Measurements from ENCODE around the gene COCH.

The COCH gene

DNA sequence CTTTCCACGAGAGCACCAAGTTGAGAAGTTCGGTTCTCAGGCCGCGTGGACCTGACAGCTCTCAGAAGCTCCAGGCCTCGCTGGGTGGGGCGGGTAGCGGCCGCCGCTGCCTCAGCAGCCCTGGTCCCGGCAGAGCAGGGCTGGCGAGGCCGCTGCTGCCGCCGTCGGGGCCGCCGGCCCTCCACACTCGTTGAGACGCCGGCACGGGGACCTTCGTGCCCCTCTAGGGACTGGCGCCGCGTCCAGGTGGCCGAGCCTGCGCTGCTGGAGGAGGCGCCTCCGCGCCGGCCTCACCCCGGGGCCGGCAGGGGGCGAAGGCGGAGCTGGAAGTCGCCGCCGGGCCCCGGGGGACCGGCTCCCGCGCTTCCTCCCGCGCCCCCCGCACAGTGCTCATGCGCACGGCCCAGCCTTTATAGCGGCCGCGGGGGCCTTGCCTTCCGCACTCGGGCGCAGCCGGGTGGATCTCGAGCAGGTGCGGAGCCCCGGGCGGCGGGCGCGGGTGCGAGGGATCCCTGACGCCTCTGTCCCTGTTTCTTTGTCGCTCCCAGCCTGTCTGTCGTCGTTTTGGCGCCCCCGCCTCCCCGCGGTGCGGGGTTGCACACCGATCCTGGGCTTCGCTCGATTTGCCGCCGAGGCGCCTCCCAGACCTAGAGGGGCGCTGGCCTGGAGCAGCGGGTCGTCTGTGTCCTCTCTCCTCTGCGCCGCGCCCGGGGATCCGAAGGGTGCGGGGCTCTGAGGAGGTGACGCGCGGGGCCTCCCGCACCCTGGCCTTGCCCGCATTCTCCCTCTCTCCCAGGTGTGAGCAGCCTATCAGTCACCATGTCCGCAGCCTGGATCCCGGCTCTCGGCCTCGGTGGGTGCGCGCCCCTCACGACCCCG is at the start of gene COCH:
Gene COCH, plus strand, starts transcription at position 440 of the 879 bp plus-strand sequence. Its CDS starts 380 bp downstream, at position 820.
- no peak for DNase-seq (ENCODE audit: low read depth in 2 of 2)

DNA sequence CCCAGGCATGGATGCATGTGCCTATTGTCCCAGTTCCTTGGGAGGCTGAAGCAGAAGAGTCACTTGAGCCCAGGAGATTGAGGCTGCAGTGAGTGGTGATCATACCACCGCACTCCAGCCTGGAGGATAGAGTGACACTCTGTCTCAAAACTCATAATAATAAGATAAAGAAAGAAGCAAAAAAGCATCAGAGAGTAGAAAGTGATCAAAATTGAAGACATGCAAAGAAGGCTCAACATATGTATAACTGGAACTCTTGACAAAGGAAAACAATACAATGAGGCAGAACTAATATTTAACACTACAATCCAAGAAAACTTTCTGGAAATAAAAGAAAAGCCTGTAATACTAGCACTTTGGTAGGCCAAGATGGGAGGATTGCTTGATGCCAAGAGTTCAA is 48.3 kb upstream of the COCH start:
- DNase-seq (ENCODE audit: low read depth in 2 of 2) = no peak

DNA sequence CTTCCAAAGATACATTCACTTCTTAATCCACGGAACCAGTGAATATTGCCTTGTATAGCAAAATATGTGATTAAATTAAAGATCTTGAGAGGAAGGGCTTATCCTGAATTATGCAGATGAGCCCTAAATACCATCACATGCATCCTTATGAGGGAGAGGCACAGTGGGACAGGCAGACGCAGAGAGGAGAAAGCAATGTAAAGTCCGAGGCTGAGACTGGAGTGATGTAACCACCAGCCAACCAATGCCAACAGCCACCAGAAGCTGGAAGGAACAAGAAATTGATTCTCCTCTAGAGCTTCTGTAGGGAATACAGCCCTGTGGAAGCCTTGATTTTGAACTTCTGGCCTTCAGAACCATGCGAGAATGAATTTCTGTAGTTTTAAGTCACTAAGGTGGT is 44.5 kb upstream of the COCH start:
- DNase-seq (ENCODE audit: low read depth in 2 of 2) = no peak

DNA sequence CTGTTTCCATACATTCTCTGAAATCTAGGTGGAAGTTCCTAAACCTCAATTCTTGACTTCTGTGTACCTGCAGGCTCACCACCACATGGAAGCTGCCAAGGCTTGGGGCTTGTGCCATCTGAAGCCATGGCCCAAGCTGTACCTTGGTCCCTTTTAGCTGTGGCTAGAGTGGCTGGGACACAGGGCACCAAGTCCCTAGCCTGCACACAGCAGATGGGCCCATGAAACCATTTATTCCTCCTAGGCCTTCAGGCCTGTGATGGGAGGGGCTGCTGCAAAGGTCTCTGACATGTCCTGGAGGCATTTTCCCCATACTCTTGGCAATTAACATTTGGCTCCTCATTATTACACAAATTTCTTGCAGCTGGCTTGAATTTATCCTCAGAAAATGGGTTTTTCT is 40.0 kb upstream of the COCH start:
- DNase-seq (ENCODE audit: low read depth in 2 of 2) = no peak

DNA sequence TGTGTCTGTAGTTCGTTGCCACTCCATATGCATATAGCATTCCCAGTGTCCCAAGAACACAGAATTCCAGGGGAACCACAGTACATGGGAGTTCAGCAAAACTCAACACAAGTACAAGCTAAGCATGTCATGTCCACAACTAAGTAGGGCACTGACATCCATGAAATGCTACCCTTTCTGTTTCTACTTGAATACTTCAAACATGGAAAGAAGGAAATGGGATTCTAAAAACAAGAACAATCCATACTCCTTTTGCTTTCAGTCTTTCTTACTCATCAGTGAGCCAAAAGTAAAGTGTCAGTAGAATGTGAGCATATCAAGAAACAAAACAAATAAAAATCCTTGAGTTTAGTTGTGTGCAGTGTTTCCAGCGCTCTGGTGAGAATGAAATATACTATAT is 36.0 kb upstream of the COCH start:
- DNase-seq (ENCODE audit: low read depth in 2 of 2) = no peak

DNA sequence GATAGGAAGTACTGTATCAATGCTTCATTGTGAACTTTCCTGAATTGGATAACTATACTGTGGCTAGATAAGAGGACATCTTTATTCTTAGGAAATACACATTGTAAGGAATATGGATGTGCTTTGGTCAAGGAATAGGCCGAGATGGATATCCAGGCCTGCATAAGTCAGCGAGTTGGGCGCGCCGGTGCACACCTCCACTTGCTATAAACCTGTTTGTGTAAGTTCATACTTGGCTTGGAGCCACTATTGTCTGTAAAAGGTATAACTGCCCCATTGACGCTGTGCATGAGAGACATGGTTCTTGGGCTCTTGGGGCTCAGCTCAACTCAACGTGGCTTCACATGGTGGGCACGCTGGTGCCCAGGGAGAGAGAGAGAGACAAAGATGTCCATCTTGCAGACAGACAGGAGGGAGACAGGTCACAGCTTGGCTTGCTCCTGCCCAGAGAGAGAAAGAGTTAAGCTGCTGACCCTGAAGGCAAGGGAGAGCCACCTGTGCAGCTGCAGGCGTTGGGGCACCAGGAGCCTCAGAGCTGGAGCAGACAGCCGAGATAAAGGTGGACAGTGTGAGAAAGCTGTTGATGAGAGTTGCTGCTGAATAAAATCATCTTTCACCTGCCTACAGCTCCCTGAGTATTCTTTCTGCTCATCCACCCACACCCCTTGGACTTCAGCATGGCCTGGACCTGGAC is 34.1 kb upstream of the COCH start:
- DNase-seq (ENCODE audit: low read depth in 2 of 2) = no peak

DNA sequence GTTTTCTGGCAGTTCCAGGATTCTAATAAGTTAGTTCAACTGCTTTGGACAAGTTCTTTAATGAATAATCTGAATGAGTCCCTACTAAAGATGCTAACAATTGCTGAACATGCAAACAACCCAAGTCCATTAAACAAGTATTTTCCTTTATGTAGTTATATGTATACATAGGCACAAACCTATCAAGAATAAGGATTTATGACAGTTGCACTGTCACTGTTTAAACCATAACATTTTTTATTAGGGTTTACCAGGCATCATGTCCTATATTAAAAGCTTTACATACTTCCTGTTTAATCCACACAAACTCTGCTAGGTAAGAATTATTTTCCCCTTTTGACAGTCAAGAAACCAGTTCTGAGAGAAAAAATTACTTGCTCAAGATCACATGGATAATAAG is 31.9 kb upstream of the COCH start:
- DNase-seq (ENCODE audit: low read depth in 2 of 2) = no peak

DNA sequence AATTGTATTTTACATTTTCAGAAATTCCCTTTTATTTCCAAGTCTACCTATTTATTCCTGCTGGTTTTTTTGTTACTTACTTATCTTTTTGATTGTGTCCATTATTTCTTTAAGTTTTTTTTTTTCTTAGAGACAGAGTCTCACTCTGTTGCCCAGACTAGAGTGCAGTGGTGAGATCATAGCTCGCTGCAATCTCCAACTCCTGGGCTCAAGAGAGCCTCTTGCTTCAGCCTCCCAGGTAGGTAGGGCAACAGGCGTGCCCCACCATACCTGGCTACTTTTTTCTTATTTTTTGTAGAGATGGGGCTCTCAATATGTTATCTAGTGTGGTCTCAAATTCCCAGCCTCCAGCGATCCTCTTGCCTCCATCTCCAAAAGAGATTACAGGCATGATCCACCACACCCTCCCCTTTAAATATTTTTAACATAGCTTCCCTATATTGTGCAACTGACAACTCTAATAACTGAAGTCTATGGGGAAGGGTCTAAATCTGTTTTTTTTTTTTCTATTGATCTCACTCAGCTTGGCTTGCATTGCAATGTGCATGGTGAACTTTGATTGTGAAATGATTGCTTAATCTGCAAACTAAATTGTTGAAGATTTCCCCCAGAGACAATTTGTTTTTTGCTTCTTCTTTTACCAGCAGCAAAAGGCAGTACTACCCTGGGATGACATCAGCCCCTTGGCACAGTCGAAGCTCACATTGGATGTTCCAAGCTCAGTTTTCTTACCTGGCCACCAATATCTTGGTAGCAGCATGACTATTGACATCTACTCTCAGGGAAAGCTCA is 25.7 kb upstream of the COCH start:
- no peak for DNase-seq (ENCODE audit: low read depth in 2 of 2)

DNA sequence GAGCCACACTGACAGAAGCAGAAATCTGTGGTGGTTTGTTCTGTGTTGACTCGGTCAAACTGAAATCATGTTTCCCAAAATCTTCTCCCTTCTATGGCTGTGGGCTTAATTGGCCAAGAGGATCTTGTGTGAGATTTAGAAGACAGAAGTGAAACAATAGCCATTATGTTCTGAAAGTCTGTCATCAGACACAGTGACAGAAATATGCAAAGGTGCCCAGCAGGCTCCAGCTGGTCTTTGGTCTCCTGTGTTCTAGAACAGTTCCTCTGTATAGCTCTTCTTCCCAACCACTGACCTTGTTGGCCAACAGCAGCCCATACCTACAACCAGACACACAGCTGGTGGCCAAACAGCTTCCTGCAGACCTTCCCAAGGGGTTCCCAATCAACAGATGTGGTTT is 25.0 kb upstream of the COCH start:
- DNase-seq (ENCODE audit: low read depth in 2 of 2) = no peak

DNA sequence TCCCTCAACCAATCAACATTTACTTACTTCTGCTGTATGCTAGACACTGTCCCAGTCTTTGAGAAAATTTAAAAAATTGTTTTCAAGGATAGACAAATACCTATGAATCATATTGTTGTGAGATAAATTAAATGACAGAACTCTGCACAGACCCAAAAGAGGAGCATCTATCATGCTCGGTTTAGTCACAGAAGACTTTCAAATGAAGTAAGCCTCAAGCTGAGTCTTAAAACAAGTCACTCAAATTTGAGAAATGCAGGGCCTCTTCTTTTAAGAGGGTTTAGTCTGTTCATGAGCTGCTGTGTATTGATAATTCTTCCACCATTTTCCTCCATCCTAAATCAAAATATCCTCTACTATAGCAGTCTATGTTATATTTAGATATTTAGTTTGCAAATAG is 24.4 kb upstream of the COCH start:
- DNase-seq (ENCODE audit: low read depth in 2 of 2) = no peak

DNA sequence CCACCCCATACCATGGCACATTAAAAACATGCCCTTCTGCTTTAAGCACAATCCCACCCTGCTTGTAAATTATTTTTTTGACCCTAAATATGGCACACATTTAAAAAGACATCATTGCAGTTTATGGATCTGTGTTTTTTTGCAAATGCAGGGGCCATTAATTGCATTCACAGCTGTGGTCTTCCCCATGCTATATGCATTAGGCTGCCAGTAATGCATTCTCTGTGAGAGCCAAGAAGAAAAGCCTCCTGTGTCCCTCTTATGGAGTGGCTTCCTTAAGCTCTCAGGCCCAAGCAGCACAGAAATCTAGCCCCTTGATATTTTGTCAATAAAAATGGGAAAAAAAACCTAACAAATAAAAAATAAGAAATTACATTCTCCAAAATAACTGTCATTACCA is 20.4 kb upstream of the COCH start:
- no peak for DNase-seq (ENCODE audit: low read depth in 2 of 2)

DNA sequence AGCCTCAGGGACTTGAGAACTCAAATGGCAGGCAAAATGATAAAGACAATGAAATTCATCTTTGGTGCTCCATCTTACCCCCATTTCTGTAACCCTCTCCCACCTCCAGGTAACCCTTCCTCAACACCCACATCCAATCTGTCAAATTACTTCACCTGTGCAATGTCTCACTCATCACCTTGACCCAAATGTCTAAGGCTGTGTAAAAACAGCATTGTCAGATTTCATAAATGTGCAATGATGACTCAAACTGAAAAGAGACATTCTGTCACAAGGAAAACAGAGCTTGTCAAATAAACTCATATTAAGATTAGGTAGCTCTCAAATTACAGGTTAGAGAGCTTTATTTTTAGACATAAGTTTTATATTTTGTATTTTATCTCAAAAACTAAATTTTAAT is 19.9 kb upstream of the COCH start:
- DNase-seq (ENCODE audit: low read depth in 2 of 2) = no peak

DNA sequence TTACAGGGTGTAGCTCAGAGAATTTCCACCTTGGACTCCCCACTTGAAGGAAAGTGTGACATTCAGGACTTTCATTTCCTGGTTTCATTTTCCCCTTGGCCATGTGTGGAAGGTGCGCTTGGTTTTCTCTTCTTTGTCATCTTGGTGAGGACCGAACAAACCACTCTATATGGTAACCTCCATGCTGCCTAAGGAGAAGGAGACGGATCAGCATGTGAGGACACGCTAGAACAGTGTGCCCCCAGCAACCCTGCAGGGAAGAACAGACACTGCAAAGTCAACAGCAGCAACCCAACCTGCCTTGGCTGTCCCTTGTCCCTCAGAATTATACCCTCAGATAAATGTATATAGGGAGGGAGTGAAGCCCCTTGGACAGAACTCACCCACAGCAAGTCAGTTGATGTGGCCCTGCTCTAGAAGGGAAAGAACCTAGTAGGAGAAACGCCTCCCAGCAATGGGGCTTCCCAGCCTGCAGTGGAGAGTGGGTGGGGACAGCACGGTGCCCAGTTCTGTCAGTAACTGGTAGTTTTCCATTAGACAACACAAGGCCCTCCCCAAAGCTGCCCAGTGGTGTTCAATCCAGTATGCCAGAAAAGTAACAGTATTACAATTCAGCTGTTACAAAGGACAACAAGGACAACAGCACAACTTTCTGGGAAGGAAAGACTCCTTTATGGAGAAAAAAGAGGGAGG is 18.9 kb upstream of the COCH start:
- DNase-seq (ENCODE audit: low read depth in 2 of 2) = no peak

DNA sequence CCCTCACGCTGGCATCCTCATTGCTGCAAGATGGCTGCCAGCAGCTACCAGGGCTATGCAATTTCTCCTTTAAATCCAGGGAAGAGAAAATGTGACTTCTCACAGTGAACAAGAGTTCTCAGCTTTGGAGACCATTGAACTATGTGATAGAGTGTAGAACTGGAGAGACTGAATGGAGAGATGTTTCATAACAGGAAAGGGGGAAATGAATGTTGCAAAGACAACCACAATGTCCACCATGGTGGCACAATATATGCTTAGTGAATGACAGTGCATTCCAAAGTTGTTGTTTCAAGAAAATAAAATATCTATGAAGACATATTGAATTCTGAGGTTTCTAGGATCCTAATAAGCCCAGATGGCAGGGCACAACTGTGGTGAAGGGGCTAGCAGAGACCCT is 13.2 kb upstream of the COCH start:
- DNase-seq (ENCODE audit: low read depth in 2 of 2) = no peak

DNA sequence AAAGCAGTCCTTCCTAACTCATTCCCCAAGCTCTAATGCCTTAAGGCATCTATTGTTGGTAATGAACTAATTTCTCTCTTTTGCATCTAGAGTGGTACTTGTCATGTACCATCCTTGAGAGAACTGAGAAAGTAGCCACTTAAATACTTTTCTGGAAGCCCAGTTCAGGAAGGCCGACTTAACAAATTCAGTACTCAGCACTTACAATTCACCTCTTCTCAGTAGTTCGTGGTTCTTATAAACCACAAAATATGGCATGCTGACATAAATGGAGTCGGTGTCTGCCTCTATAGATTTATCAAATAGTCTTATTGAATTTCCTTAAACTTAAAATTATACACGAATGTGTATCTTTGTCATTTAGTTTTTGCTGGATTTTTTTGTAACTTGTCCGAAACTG is 9.4 kb upstream of the COCH start:
- DNase-seq (ENCODE audit: low read depth in 2 of 2) = no peak

DNA sequence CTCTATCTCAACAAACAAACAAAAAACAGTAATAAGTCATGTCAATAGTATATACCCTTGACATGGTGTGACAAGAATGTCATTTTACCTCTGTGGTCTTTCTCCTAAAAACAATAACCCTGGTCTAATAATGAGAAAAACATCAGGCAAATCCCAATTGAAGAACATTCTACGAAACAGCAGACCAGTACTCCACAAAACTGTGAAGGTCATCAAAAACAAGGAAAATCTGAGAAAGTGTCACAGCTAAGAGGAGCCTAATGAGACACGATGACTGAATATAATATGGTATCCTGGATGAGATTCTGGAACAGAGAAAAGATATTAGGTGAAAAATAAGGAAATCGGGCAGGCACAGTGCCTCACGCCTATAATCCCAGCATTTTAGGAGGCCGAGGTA is 5.6 kb upstream of the COCH start:
- no peak for DNase-seq (ENCODE audit: low read depth in 2 of 2)

DNA sequence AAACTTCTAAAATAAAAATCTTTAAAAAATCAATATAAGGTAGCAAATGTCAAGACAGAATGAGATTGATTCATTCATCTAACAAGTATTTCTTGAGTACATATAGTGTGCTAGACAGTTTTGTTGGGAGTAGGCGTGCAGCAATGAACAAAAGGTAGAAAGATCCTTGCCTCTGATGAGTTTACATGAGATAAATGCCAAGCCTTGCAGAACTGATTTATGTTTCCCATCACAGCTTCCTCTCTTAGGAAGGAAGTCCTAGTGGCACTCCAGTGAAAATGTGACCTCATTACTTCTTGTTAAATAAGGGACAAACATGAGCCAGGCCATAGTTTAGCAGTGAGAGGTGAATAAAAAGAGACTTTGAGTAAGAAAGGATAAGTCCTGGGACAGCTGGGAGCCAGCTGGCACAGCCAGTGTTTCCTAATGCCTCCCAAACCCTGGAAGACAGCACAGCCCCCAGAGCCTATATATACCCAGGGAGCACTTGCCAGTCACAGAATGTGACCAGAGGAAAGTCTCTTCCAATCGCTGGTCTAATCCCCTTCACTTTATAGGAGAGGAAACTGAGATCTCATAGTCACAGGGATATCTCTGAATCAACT is 4.7 kb upstream of the COCH start:
- DNase-seq (ENCODE audit: low read depth in 2 of 2) = no peak

DNA sequence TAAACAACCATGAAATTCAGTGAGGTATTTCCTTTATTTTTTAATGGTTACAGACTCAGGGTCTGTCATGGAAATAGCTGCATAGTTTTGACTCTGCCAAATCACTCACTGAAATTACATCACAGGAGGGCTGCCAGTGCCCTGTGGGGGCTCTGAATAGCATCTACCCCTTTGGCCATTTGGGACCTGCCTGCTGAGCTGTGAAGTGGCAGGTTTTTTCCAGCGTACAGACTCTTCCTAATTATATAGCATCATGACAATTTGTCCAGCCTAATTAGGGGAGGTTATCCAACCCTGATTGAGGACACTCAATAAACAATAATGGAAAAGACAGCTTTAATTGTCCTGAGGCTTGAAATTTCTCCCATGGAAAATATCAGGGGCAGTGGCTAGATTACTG is 1.8 kb upstream of the COCH start:
- no peak for DNase-seq (ENCODE audit: low read depth in 2 of 2)

DNA sequence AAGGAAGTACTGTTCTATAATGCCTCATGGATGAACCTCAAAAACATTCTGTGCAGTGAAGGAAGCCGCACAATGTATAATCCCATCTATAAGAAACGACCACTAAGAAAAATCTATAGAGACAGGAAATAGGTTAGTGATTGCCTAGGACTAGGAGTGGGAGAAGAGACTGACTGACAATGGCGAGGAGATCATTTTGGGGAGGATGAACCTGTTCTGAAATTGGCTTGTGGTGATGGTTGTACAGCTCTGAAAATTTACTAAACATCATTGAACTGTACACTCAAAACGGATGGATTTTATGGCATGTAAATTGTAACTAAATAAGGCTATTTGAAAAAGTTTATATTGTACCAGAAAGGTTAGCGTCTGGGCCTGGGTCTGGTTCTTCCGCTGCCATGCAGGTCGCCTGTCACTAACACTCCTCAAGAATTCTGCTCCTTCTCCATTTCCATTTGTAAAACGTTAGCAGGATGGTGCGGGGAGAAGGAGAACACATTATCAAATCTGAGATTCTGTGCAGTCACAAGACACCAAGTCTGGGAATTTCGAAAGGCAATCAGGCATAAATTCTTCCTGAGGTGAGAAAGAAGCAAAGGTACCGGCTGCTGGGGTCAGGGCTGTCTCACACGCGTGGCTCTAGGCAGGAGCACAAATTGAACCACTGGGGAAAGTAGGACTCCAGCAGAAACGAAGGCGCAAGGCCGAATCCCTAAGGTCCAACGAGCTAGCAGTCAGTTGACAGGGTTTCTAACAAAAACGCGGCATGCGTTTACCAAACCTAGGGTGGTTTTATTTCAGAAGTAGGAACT is 845 bp upstream of the COCH start:
- no peak for DNase-seq (ENCODE audit: low read depth in 2 of 2)

DNA sequence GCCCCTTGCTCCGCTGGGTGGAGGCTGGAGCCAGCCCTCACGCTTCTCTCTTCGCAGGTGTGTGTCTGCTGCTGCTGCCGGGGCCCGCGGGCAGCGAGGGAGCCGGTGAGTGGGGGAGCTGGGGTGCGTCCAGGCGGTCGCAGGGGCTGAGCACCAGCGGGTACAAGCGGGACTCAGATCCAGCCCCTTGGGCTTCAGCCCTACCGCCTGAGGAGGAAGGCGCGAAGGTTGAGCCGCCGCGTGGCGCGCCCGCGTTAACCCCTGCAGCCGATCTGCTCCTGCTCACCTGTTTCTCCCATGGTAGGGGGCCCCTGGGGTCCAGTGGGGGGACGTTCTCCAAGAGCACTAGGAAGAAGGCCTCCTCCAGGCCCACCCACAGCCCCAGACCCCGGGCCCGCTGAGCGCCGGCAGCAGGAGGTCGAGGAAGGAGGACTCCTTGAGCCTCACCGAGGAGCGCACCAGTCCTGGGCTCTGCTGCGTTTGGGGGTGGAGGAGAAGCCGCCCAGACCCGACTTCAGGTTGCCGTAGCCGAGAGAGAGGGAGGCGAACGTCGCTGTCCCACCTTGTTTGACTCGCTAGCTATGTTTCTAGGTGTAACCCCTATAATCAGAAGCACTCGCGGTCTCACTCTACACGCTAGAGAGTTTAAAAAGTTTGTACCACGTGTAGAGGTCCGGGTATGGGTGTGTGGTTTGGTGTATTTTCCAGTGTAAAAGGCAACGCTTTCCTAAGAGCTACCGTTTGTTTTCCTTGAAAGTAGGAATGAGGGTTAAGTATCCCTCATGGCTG is 834 bp downstream of the COCH start:
- DNase-seq (ENCODE audit: low read depth in 2 of 2) = no peak

All from fibroblast of skin of left biceps (primary cell).